ENCODE measurements around the gene PPM1E. TPM values are rescaled to one million over a fixed set of nuclear protein-coding genes. Genes with fewer than 3 reads are reported as not detected.

Gene PPM1E
- under 1 TPM in 1 of 2 experiments, not detected in 1; 0.07 TPM for total RNA-seq

- Mint-ChIP-seq H3K4me3 (peak within 1 kb of the TSS; percentile 76), H3K4me1 (ENCODE audit: low read depth) (peaks cover 10% of the 10 kb centered on the region), H3K36me3 (ENCODE audit: low read depth) (no peaks in the 10 kb centered on the region), H3K27ac (no peak within 1 kb of the TSS), H3K27me3 (peaks cover 44% of the 10 kb centered on the region), H3K9me3 (no peaks in the 10 kb centered on the region)
- peak; percentile 86 for ATAC-seq
- peak; percentile 60 for DNase-seq
- POLR2A ChIA-PET = interaction anchor here (1.4 to 1.5 kb wide), 2 partner anchors 63 to 124 kb away, joined by 4 to 8 read pairs; partner anchors contain the start of gene RAD51C
- no peak for TF ChIP-seq CTCF (IDR thresholded peaks at IDR 0.05)
- CTCF ChIA-PET = interaction anchor here (0.9 to 1.8 kb wide), 3 partner anchors 32 to 237 kb away, joined by 3 to 4 read pairs (median 3); no protein-coding TSS in a partner anchor
- intact Hi-C loops (cut with micrococcal nuclease) = no loop called here
Measured at GRCh38 chr17:58755577-58756245, at the start of gene PPM1E. Gene PPM1E (plus strand): TSS chr17:58755854.

GRCh38 chr17:58706351-58707140, 49.1 kb upstream of the PPM1E start:
- no peak for TF ChIP-seq CTCF (IDR thresholded peaks at IDR 0.05)
- H3K27ac Mint-ChIP-seq = peak overlapping the region; percentile 54
- no peaks in the 10 kb centered on the region for H3K27me3 Mint-ChIP-seq
- ChIA-PET CTCF (interaction anchor here (1.3 kb wide), 1 partner anchor 298 kb away, joined by 5 read pairs; no protein-coding TSS in a partner anchor), POLR2A (interaction anchor here (1.4 to 2.1 kb wide), 2 partner anchors 14 to 75 kb away, joined by 5 to 8 read pairs; no protein-coding TSS in a partner anchor)
- H3K9me3 Mint-ChIP-seq = no peaks in the 10 kb centered on the region
- no peak overlapping the region for H3K4me3 Mint-ChIP-seq
- no peak for ATAC-seq
- peaks cover 23% of the 10 kb centered on the region for H3K36me3 Mint-ChIP-seq (ENCODE audit: low read depth)
- no peak for DNase-seq
- peaks cover 11% of the 10 kb centered on the region for H3K4me1 Mint-ChIP-seq (ENCODE audit: low read depth)
- intact Hi-C loops (cut with micrococcal nuclease) = no loop called here

GRCh38 chr17:58710948-58711552, 44.6 kb upstream of the PPM1E start:
- ATAC-seq = no peak
- no peak overlapping the region for H3K4me3 Mint-ChIP-seq
- ChIA-PET CTCF (interaction anchor here (0.6 to 2.5 kb wide), 17 partner anchors 8 to 396 kb away, joined by 3 to 16 read pairs (median 4); partner anchors contain the start of gene TRIM37), POLR2A (interaction anchor here (0.6 to 1.0 kb wide), 3 partner anchors 8 to 616 kb away, joined by 3 to 4 read pairs (median 3); no protein-coding TSS in a partner anchor)
- H3K9me3 Mint-ChIP-seq = no peaks in the 10 kb centered on the region
- H3K27ac Mint-ChIP-seq = no peak overlapping the region
- H3K27me3 Mint-ChIP-seq = no peaks in the 10 kb centered on the region
- peak; percentile 61 for DNase-seq
- intact Hi-C loops (cut with micrococcal nuclease) = loop anchor here (2.0 kb wide), 1 partner anchor 294 kb away; no protein-coding TSS in a partner anchor
- peak; percentile 87 for TF ChIP-seq CTCF (IDR thresholded peaks at IDR 0.05)
- peaks cover 25% of the 10 kb centered on the region for H3K36me3 Mint-ChIP-seq (ENCODE audit: low read depth)
- peaks cover 10% of the 10 kb centered on the region for H3K4me1 Mint-ChIP-seq (ENCODE audit: low read depth)

- H3K4me3 Mint-ChIP-seq = no peak overlapping the region
- peaks cover 15% of the 10 kb centered on the region for H3K36me3 Mint-ChIP-seq (ENCODE audit: low read depth)
- POLR2A ChIA-PET = no interaction called here
- H3K9me3 Mint-ChIP-seq = no peaks in the 10 kb centered on the region
- H3K27me3 Mint-ChIP-seq = no peaks in the 10 kb centered on the region
- CTCF ChIA-PET = interaction anchor here (1.1 kb wide), 1 partner anchor 12 kb away, joined by 5 read pairs; no protein-coding TSS in a partner anchor
- intact Hi-C loops (cut with micrococcal nuclease) = no loop called here
- no peak for TF ChIP-seq CTCF (IDR thresholded peaks at IDR 0.05)
- no peaks in the 10 kb centered on the region for H3K4me1 Mint-ChIP-seq (ENCODE audit: low read depth)
- no peak overlapping the region for H3K27ac Mint-ChIP-seq
- no peak for DNase-seq
- ATAC-seq = no peak
Measured at GRCh38 chr17:58722274-58722673, 33.4 kb upstream of the PPM1E start.
